RWPE1 (cell line): ENCODE measurements around the gene TTLL6.
"Not testable (repeated sequence)": the region's sequence is repeated elsewhere in the genome, so short reads cannot be mapped to it uniquely, and the experiment has no call there.

Experiments used
- CTCF ChIA-PET: fragments of 350-600 bp; sonication (Branson Sonifier 250); formaldehyde crosslinking; extraction: SDS; loops from one replicate; lab custom pipeline; 2021; lab: Yijun Ruan, JAX
- POLR2A ChIA-PET: fragments of 400-600 bp; formaldehyde crosslinking; extraction: SDS; loops from one replicate; lab custom pipeline; 2020; ENCODE audit warnings: antibody characterized with exemption; ENCODE audit not compliant: low non-redundant PET; lab: Yijun Ruan, JAX
- DNase-seq: peaks from one replicate; pipeline ENCODE4 v3.0.0; 2012; ENCODE audit warnings: low spot score
- H3K27ac ChIP-seq: fragments of 450-650 bp; 2 replicates; pipeline ENCODE4 v1.5.1; 2017
- CTCF ChIP-seq: fragments of 450-650 bp; conservative IDR thresholded peaks from 2 replicates; pipeline ENCODE4 v1.5.1; 2017; ENCODE audit warnings: low read depth, mild to moderate bottlenecking

Gene TTLL6

DNA sequence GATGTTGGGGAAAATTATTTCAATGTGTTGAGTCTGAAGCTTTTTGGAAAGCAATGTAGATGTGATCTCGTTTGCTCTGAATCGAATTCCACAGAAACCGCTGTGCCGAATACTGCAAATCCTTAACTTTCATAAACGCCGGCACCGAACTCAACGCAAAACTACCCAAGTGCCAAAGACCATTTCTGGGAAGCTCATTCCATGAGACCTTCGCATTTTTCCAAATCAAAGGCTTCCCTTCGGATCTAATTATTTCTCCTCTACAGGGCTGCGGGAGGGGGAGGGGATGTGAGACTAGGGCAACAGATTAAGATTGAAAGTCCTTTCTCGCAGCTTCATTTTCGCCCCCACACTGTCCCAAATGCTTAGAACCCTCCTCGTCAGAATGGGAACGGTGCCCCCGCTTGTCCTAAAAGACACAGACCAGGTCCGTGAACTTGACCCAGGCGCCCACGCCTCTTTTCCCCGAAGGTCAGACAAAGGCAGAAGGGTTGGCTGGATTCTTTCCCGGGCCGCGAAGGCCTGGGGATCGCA is 98.7 kb downstream of the TTLL6 start:
- TF ChIP-seq CTCF: no peak
- POLR2A ChIA-PET: no interaction called here
- no peak for DNase-seq
- no peak overlapping the region for H3K27ac ChIP-seq
- CTCF ChIA-PET: interaction anchor here (1.3 to 1.7 kb wide), 2 partner anchors 46 to 161 kb away, joined by 5 read pairs; no protein-coding TSS in a partner anchor

- ChIA-PET CTCF (interaction anchor here (0.6 to 1.3 kb wide), 3 partner anchors 161 to 312 kb away, joined by 3 to 5 read pairs (median 4); no protein-coding TSS in a partner anchor), POLR2A (no interaction called here)
- H3K27ac ChIP-seq: no peak overlapping the region
- TF ChIP-seq CTCF: no peak
- DNase-seq: no peak
Observed at GRCh38 chr17:48717367-48718226, 99.4 kb downstream of the TTLL6 start.

DNA sequence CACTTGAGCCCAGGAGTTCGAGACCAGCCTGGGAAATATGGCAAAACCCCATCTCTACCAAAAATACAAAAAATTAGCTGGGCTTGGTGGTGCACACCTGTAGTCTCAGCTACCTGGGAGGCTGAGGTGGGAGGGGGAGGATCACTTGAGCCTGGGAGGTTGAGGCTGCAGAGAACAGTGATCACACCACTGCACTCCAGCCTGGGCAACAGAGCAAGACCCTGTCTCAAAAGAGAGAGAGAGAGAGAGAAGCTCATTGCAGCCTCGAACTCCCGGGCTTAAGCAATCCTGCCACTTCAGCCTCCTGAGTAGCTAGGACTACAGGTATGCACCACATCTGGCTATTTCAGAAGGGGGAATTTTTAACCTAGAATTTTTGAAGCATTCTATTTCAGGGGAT is 100.5 kb downstream of the TTLL6 start:
- DNase-seq, H3K27ac ChIP-seq: not testable (repeated sequence)
- ChIA-PET CTCF (interaction anchor here (0.6 to 1.2 kb wide), 2 partner anchors 9 to 162 kb away, joined by 4 read pairs; no protein-coding TSS in a partner anchor), POLR2A (interaction anchor here (0.6 kb wide), 1 partner anchor 148 kb away, joined by 3 read pairs; no protein-coding TSS in a partner anchor)

DNA sequence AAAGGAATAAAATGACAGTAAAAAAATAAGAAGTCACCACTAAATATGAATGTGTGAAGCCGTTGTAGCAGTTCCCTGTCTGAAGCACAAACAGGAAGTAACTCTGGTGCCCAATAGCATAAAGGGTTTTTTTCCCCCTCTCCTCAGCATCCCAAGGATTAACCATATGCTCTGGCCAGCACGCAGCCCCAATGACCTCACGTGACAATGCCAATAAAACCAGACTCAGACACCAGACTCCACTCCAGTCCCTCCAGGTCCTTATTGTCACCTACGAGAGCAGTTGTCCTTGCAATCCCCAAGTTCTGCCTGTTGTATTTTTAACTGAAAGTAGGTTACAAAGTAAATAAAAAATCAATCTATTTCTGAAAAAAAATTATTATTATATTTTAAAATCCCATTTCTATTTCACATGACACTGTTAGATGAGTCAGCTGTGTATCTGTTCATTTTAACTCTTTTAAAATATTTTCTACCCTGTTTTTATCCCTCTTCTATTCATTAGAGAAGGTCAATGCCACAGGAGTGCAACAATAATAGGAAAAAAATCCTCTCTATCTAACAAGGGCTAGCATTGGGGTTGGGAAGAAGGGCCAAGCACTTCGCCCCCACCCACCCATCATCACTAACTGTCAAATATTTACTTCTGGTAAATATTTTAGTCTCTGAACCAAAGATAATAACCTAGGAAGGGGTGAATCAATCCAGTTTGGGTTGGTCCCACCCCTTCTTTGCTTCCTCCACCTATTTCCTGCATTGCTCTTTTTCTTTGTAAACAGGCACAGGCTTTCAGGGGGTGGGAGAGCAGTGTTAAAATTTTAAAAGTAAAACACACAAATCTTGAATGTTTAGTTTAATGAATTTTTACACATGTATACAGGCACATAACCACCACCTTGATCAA is 101.3 kb downstream of the TTLL6 start:
- DNase-seq: no peak
- no peak overlapping the region for H3K27ac ChIP-seq
- ChIA-PET POLR2A (no interaction called here), CTCF (interaction anchor here (1.2 kb wide), 1 partner anchor 163 kb away, joined by 4 read pairs; no protein-coding TSS in a partner anchor)
- TF ChIP-seq CTCF: no peak
